Measurements from ENCODE around the gene IFT172.
A peak's percentile ranks its signal among the peaks of the same experiment; 100 is the strongest.

Gene IFT172

GRCh38 chr2:27431395-27431794 is 58.1 kb downstream of the IFT172 start:
- TF ChIP-seq POLR2AphosphoS5 (IDR thresholded peaks at IDR 0.05; ENCODE audit: low read depth, low read length) = no peak
- no peak for TF ChIP-seq SIN3A (IDR thresholded peaks at IDR 0.05; ENCODE audit: borderline replicate concordance, insufficient read depth, low read length)
- TF ChIP-seq TAF1 (IDR thresholded peaks at IDR 0.05; ENCODE audit: borderline replicate concordance, insufficient read depth, low read length) = no peak
- TF ChIP-seq, protein P1, sequence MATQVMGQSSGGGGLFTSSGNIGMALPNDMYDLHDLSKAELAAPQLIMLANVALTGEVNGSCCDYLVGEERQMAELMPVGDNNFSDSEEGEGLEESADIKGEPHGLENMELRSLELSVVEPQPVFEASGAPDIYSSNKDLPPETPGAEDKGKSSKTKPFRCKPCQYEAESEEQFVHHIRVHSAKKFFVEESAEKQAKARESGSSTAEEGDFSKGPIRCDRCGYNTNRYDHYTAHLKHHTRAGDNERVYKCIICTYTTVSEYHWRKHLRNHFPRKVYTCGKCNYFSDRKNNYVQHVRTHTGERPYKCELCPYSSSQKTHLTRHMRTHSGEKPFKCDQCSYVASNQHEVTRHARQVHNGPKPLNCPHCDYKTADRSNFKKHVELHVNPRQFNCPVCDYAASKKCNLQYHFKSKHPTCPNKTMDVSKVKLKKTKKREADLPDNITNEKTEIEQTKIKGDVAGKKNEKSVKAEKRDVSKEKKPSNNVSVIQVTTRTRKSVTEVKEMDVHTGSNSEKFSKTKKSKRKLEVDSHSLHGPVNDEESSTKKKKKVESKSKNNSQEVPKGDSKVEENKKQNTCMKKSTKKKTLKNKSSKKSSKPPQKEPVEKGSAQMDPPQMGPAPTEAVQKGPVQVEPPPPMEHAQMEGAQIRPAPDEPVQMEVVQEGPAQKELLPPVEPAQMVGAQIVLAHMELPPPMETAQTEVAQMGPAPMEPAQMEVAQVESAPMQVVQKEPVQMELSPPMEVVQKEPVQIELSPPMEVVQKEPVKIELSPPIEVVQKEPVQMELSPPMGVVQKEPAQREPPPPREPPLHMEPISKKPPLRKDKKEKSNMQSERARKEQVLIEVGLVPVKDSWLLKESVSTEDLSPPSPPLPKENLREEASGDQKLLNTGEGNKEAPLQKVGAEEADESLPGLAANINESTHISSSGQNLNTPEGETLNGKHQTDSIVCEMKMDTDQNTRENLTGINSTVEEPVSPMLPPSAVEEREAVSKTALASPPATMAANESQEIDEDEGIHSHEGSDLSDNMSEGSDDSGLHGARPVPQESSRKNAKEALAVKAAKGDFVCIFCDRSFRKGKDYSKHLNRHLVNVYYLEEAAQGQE (IDR thresholded peaks at IDR 0.05; ENCODE audit: insufficient read depth in 1 of 2, low read depth in 2 of 2, low read length in 2 of 2) = no peak
- no peak for TF ChIP-seq FOXP2 (optimal IDR thresholded peaks at IDR 0.05; ENCODE audit: borderline replicate concordance, extremely low read depth, extremely low read length, insufficient read depth)

DNA sequence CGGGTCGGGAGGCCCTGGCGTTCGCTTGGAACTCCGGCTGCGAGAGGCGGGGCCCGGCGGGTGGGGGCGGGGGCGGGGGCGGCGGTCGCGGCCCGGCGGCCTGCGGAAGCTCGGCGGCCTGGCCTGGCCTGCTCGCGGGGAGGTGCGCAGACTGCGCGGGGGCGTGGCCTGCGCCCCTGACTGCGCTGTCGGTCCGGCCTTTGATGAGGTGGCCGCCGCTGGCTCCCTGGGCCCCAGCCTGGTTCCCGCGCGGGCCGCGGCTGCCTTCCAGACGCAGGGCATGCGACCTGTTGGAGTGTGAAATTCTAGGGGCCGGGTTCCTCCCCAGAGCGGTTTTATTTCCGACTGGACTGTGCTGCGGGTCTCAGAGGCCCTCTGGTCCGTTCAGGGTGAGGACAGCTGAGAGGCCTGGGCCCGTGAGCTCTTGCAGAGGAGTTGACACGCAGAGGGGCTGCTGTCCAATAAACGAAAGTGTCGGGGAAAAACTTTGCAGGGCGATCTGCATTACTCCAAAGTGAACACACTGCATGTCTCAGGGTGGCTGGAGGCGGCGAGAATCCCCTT is 60.5 kb downstream of the IFT172 start:
- peak; percentile 57 for TF ChIP-seq FOXP2 (optimal IDR thresholded peaks at IDR 0.05; ENCODE audit: borderline replicate concordance, extremely low read depth, extremely low read length, insufficient read depth)
- TF ChIP-seq, protein P1 (IDR thresholded peaks at IDR 0.05; ENCODE audit: insufficient read depth in 1 of 2, low read depth in 2 of 2, low read length in 2 of 2) = peak in 1 of 2 experiments; percentile 50; a peak in 1 of 4 replicates
- TF ChIP-seq POLR2AphosphoS5 (IDR thresholded peaks at IDR 0.05; ENCODE audit: low read depth, low read length) = no peak

DNA sequence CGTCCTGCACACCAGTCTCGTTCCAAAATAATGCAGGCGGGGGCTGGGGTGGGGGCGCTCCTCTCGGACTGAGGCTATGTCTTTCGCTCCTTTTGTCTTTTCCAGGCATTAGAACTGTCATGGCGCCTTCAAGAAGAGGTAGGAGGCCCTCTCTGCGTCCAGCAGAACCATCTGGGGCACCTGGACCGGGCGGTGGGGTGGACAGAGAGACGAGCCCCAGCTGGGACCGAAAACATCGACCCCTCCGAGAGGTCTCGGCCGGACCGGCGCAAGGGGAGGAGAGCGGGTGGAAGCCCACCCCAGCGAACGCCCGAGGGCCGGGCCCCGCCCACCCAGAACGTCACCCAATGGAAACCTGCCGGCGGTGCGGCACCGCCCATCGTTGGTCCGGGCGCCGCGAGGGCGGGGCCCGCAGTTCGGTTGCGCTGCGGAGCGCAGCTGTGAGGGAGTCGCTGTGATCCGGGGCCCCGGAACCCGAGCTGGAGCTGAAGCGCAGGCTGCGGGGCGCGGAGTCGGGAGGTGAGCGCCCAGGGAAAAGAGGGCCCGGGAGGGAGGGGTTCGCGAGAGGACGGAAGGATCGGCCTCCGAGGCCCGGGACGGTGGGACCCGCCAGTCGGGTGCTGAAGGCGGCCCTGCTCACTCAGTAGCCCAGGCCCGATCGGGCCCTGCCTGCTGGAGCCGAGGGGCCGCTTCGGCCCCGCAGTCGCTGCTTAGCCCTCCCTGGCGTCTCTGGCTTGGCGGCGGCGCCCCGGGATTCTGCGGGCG is 61.1 kb downstream of the IFT172 start, which contains the start of gene NRBP1:
Gene NRBP1 (plus strand): TSS at position 419 of the 765 bp plus-strand sequence. CDS start 4,643 bp downstream, outside the sequence.
- TF ChIP-seq POLR2AphosphoS5 (IDR thresholded peaks at IDR 0.05; ENCODE audit: low read depth, low read length) (peak; percentile 86), FOXP2 (optimal IDR thresholded peaks at IDR 0.05; ENCODE audit: borderline replicate concordance, extremely low read depth, extremely low read length, insufficient read depth) (no peak), TAF1 (IDR thresholded peaks at IDR 0.05; ENCODE audit: borderline replicate concordance, insufficient read depth, low read length) (peak; percentile 56; the same call in 1 of the 2 replicates), SIN3A (IDR thresholded peaks at IDR 0.05; ENCODE audit: borderline replicate concordance, insufficient read depth, low read length) (0 out of 2 replicates have a peak, but pooled peaks have one; percentile 36)
- TF ChIP-seq, protein P1 (IDR thresholded peaks at IDR 0.05; ENCODE audit: insufficient read depth in 1 of 2, low read depth in 2 of 2, low read length in 2 of 2) = 0 out of 4 replicates have a peak, but pooled peaks of 1 of the 2 experiments have one; percentile 8

- TF ChIP-seq SIN3A (IDR thresholded peaks at IDR 0.05; ENCODE audit: borderline replicate concordance, insufficient read depth, low read length) (no peak), TAF1 (IDR thresholded peaks at IDR 0.05; ENCODE audit: borderline replicate concordance, insufficient read depth, low read length) (no peak), POLR2AphosphoS5 (IDR thresholded peaks at IDR 0.05; ENCODE audit: low read depth, low read length) (no peak), FOXP2 (optimal IDR thresholded peaks at IDR 0.05; ENCODE audit: borderline replicate concordance, extremely low read depth, extremely low read length, insufficient read depth) (no peak)
- TF ChIP-seq, protein P1 (IDR thresholded peaks at IDR 0.05; ENCODE audit: insufficient read depth in 1 of 2, low read depth in 2 of 2, low read length in 2 of 2) = no peak
Measured at GRCh38 chr2:27427863-27428212, 61.7 kb downstream of the IFT172 start.
